PC-3 (cell line): ENCODE data around the gene CTCFL.

ENCODE experiments used
- EZH2 ChIP-seq: fragments of 300-600 bp; sonication (generic); IDR thresholded peaks from one replicate; pipeline ENCODE4 v1.6.1; 2017; ENCODE audit warnings: antibody characterized with exemption, mild to moderate bottlenecking, low read length; ENCODE audit not compliant: unreplicated experiment
- EZH2phosphoT487 ChIP-seq: fragments of 300-600 bp; sonication (generic); IDR thresholded peaks from 2 replicates; pipeline ENCODE4 v1.6.1; 2018; ENCODE audit warnings: mild to moderate bottlenecking, antibody characterized with exemption, low read length, borderline replicate concordance
- TF ChIP-seq, protein P1 (sequence below): fragments of 300-600 bp; sonication (generic); conservative IDR thresholded peaks from 2 replicates; pipeline ENCODE4 v1.5.1; 2017; ENCODE audit warnings: antibody characterized with exemption, low read depth, mild to moderate bottlenecking, low read length

DNA sequence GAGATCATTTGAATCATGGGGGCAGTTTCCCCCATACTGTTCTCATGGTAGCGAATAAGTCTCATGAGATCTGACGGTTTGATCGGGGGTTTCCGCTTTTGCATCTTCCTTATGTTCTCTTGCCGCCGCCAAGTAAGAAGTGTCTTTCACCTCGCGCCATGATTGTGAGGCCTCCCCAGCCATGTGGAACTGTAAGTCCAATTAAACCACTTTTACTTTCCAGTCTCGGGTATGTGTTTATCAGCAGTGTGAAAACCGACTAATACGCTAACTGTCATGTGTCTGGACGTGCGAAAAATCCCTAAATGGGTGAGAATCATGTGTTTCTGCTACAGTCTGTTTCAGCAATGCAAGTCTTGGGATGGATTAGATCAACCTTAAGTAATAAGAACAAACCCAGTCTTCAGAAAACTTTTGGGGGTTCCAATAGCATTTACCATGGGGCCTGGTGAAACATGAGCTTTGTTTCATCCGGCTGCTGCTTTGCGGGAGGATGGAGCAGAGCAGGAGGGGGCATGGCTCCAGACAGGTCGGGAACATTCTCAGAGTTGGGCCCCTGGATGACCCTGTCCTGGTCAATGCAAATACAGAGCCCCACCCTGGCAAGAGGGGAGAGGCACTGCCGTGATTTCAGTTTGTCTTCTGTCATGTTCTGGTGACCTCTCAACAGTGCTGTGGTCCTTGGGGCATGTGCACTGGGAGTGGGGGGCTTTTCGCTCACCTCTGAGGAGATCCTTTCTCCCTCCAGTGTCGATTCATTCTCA, 41.5 kb downstream of the CTCFL start:
- TF ChIP-seq, protein P1, sequence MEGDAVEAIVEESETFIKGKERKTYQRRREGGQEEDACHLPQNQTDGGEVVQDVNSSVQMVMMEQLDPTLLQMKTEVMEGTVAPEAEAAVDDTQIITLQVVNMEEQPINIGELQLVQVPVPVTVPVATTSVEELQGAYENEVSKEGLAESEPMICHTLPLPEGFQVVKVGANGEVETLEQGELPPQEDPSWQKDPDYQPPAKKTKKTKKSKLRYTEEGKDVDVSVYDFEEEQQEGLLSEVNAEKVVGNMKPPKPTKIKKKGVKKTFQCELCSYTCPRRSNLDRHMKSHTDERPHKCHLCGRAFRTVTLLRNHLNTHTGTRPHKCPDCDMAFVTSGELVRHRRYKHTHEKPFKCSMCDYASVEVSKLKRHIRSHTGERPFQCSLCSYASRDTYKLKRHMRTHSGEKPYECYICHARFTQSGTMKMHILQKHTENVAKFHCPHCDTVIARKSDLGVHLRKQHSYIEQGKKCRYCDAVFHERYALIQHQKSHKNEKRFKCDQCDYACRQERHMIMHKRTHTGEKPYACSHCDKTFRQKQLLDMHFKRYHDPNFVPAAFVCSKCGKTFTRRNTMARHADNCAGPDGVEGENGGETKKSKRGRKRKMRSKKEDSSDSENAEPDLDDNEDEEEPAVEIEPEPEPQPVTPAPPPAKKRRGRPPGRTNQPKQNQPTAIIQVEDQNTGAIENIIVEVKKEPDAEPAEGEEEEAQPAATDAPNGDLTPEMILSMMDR = no peak
- TF ChIP-seq EZH2 = no peak
- no peak for TF ChIP-seq EZH2phosphoT487
